Memory B cell (primary cell): ENCODE measurements around the gene CHST15.

Source experiments
- ATAC-seq: fragments of 150-1000 bp; cut with Tn5 transposase; 2 replicates; pipeline ENCODE4 v1.10.0; 2021; ENCODE audit warnings: low read depth, mild to moderate bottlenecking, moderate library complexity
- DNase-seq, 2 donors: peaks; one replicate each; pipeline ENCODE4 v3.0.0; 2022; ENCODE audit warnings: low spot score in 2 of 2
- H3K27ac Mint-ChIP-seq: one replicate; pipeline ENCODE4 v1.8.0; 2022; ENCODE audit warnings: mild to moderate bottlenecking, moderate library complexity, mixed read lengths
- H3K27me3 Mint-ChIP-seq: one replicate; pipeline ENCODE4 v1.8.0; 2022; ENCODE audit warnings: mixed read lengths
- H3K36me3 Mint-ChIP-seq: one replicate; pipeline ENCODE4 v1.8.0; 2022; ENCODE audit warnings: mild to moderate bottlenecking, mixed read lengths
- H3K4me1 Mint-ChIP-seq: one replicate; pipeline ENCODE4 v1.8.0; 2022; ENCODE audit warnings: mixed read lengths
- H3K4me3 Mint-ChIP-seq: one replicate; pipeline ENCODE4 v1.8.0; 2022; ENCODE audit warnings: mild to moderate bottlenecking, moderate library complexity, mixed read lengths
- H3K9me3 Mint-ChIP-seq: one replicate; pipeline ENCODE4 v1.8.0; 2022; ENCODE audit warnings: mixed read lengths

The CHST15 gene

GRCh38 chr10:124066781-124067714 lies 26.4 kb downstream of the CHST15 start:
- Mint-ChIP-seq H3K4me3 (no peak overlapping the region), H3K4me1 (peaks cover 38% of the 10 kb centered on the region), H3K9me3 (no peaks in the 10 kb centered on the region), H3K27me3 (no peaks in the 10 kb centered on the region), H3K27ac (peak overlapping the region; percentile 31), H3K36me3 (peaks cover 2% of the 10 kb centered on the region)
- ATAC-seq (no peak), DNase-seq (no peak)

GRCh38 chr10:124066126-124066700 lies 27.2 kb downstream of the CHST15 start:
- Mint-ChIP-seq H3K4me1 (peaks cover 34% of the 10 kb centered on the region), H3K4me3 (no peak overlapping the region), H3K27me3 (no peaks in the 10 kb centered on the region), H3K9me3 (no peaks in the 10 kb centered on the region), H3K27ac (peak overlapping the region; percentile 82), H3K36me3 (peaks cover 2% of the 10 kb centered on the region)
- no peak for ATAC-seq
- no peak for DNase-seq

GRCh38 chr10:124065382-124066125 lies 27.8 kb downstream of the CHST15 start:
- H3K9me3 Mint-ChIP-seq: no peaks in the 10 kb centered on the region
- peak overlapping the region; percentile 82 for H3K27ac Mint-ChIP-seq
- H3K4me1 Mint-ChIP-seq: peaks cover 34% of the 10 kb centered on the region
- peak overlapping the region; percentile 21 for H3K4me3 Mint-ChIP-seq
- no peak for DNase-seq
- no peaks in the 10 kb centered on the region for H3K27me3 Mint-ChIP-seq
- ATAC-seq: no peak
- peaks cover 2% of the 10 kb centered on the region for H3K36me3 Mint-ChIP-seq

GRCh38 chr10:124064676-124065075 lies 28.7 kb downstream of the CHST15 start:
- peak; percentile 81 for ATAC-seq
- peak overlapping the region; percentile 91 for H3K27ac Mint-ChIP-seq
- peaks cover 2% of the 10 kb centered on the region for H3K36me3 Mint-ChIP-seq
- no peaks in the 10 kb centered on the region for H3K9me3 Mint-ChIP-seq
- H3K4me1 Mint-ChIP-seq: peaks cover 34% of the 10 kb centered on the region
- peak overlapping the region; percentile 88 for H3K4me3 Mint-ChIP-seq
- DNase-seq: peak in 1 of 2 donors; percentile 20
- no peaks in the 10 kb centered on the region for H3K27me3 Mint-ChIP-seq

- Mint-ChIP-seq H3K9me3 (no peaks in the 10 kb centered on the region), H3K27me3 (no peaks in the 10 kb centered on the region), H3K4me3 (peak overlapping the region; percentile 56), H3K4me1 (peaks cover 35% of the 10 kb centered on the region), H3K36me3 (peaks cover 2% of the 10 kb centered on the region), H3K27ac (peak overlapping the region; percentile 91)
- ATAC-seq: peak; percentile 70
- no peak for DNase-seq
These were observed 29.4 kb downstream of the CHST15 start for GRCh38 chr10:124063750-124064603.

- ATAC-seq: no peak
- H3K4me3 Mint-ChIP-seq: no peak overlapping the region
- H3K27me3 Mint-ChIP-seq: no peaks in the 10 kb centered on the region
- peaks cover 29% of the 10 kb centered on the region for H3K4me1 Mint-ChIP-seq
- H3K27ac Mint-ChIP-seq: no peak overlapping the region
- no peaks in the 10 kb centered on the region for H3K9me3 Mint-ChIP-seq
- peaks cover 2% of the 10 kb centered on the region for H3K36me3 Mint-ChIP-seq
- DNase-seq: no peak
These were observed 31.0 kb downstream of the CHST15 start for GRCh38 chr10:124062390-124062789.

- Mint-ChIP-seq H3K27me3 (no peaks in the 10 kb centered on the region), H3K4me1 (peaks cover 23% of the 10 kb centered on the region), H3K36me3 (peaks cover 2% of the 10 kb centered on the region), H3K4me3 (no peak overlapping the region), H3K9me3 (no peaks in the 10 kb centered on the region), H3K27ac (no peak overlapping the region)
- DNase-seq: no peak
- ATAC-seq: no peak
These were observed 32.4 kb downstream of the CHST15 start for GRCh38 chr10:124061030-124061429.

- ATAC-seq (no peak), DNase-seq (no peak)
- peaks cover 18% of the 10 kb centered on the region for H3K4me1 Mint-ChIP-seq
- H3K4me3 Mint-ChIP-seq: no peak overlapping the region
- no peaks in the 10 kb centered on the region for H3K27me3 Mint-ChIP-seq
- peaks cover 2% of the 10 kb centered on the region for H3K36me3 Mint-ChIP-seq
- no peaks in the 10 kb centered on the region for H3K9me3 Mint-ChIP-seq
- H3K27ac Mint-ChIP-seq: no peak overlapping the region
These were observed 33.2 kb downstream of the CHST15 start for GRCh38 chr10:124060148-124060720.

- Mint-ChIP-seq H3K9me3 (no peaks in the 10 kb centered on the region), H3K4me3 (no peak overlapping the region), H3K27ac (no peak overlapping the region), H3K27me3 (no peaks in the 10 kb centered on the region), H3K4me1 (peaks cover 19% of the 10 kb centered on the region), H3K36me3 (peaks cover 2% of the 10 kb centered on the region)
- DNase-seq (no peak), ATAC-seq (no peak)
These were observed 33.8 kb downstream of the CHST15 start for GRCh38 chr10:124059551-124059950.

GRCh38 chr10:124058346-124059003 lies 34.9 kb downstream of the CHST15 start:
- H3K27me3 Mint-ChIP-seq: no peaks in the 10 kb centered on the region
- no peak for DNase-seq
- H3K4me3 Mint-ChIP-seq: no peak overlapping the region
- H3K4me1 Mint-ChIP-seq: peaks cover 20% of the 10 kb centered on the region
- no peak overlapping the region for H3K27ac Mint-ChIP-seq
- ATAC-seq: no peak
- no peaks in the 10 kb centered on the region for H3K9me3 Mint-ChIP-seq
- peaks cover 5% of the 10 kb centered on the region for H3K36me3 Mint-ChIP-seq

GRCh38 chr10:124057601-124058000 lies 35.8 kb downstream of the CHST15 start:
- DNase-seq (no peak), ATAC-seq (no peak)
- H3K9me3 Mint-ChIP-seq: no peaks in the 10 kb centered on the region
- H3K27ac Mint-ChIP-seq: no peak overlapping the region
- peaks cover 17% of the 10 kb centered on the region for H3K4me1 Mint-ChIP-seq
- peaks cover 3% of the 10 kb centered on the region for H3K36me3 Mint-ChIP-seq
- no peak overlapping the region for H3K4me3 Mint-ChIP-seq
- no peaks in the 10 kb centered on the region for H3K27me3 Mint-ChIP-seq

GRCh38 chr10:124056337-124056980 lies 36.9 kb downstream of the CHST15 start:
- no peak overlapping the region for H3K27ac Mint-ChIP-seq
- no peak overlapping the region for H3K4me3 Mint-ChIP-seq
- ATAC-seq: no peak
- H3K27me3 Mint-ChIP-seq: no peaks in the 10 kb centered on the region
- H3K36me3 Mint-ChIP-seq: peaks cover 5% of the 10 kb centered on the region
- H3K4me1 Mint-ChIP-seq: peaks cover 17% of the 10 kb centered on the region
- H3K9me3 Mint-ChIP-seq: no peaks in the 10 kb centered on the region
- DNase-seq: no peak
